Adrenal gland (tissue), 12 donors: ENCODE results near the gene KCNMA1. TPM values are rescaled to one million over a fixed set of nuclear protein-coding genes. Genes with fewer than 3 reads are reported as not detected.

Experiments
- DNase-seq, 7 donors: peaks; one replicate each; pipeline ENCODE4 v3.0.0-alpha.2; 2019 to 2020
- H3K27ac ChIP-seq, 5 donors: fragments of 200-600 bp; sonication (generic) in 4 of 5; 1 replicate in 3 of 5; 2 replicates in 2 of 5; pipeline versions ENCODE4 v1.5.1 to v1.8.0; 2016 to 2020; ENCODE audit warnings: mild to moderate bottlenecking in 1 of 5
- H3K27me3 ChIP-seq: fragments of 200-600 bp; 2 replicates; pipeline ENCODE4 v1.8.0; 2021
- H3K36me3 ChIP-seq, 2 donors: fragments of 200-600 bp; replicated peaks in 1 of 2; 1 replicate in 1 of 2; 2 replicates in 1 of 2; pipeline versions ENCODE4 v1.5.1 to v1.8.0; 2018 to 2022
- H3K4me1 ChIP-seq, 2 donors: fragments of 200-600 bp; replicated peaks in 1 of 2; 1 replicate in 1 of 2; 2 replicates in 1 of 2; pipeline versions ENCODE4 v1.5.1 to v1.8.0; 2018 to 2021
- H3K4me3 ChIP-seq, 4 donors: fragments of 200-600 bp; sonication (generic) in 3 of 4; one replicate each; pipeline ENCODE4 v1.5.1; 2016 to 2018
- H3K9me3 ChIP-seq, 3 donors: fragments of 200-600 bp; sonication (generic) in 1 of 3; replicated peaks in 1 of 3; 1 replicate in 2 of 3; 2 replicates in 1 of 3; pipeline versions ENCODE4 v1.5.1 to v1.8.0; 2016 to 2021
- POLR2A ChIP-seq, 2 donors: fragments of 450-650 bp; IDR thresholded peaks; one replicate each; pipeline ENCODE4 v1.6.1; 2017; ENCODE audit warnings: antibody characterized with exemption in 2 of 2, mild to moderate bottlenecking in 2 of 2, moderate library complexity in 1 of 2
- WGBS, 4 donors: extraction: QIAGEN DNeasy Blood & Tissue Kit in 2 of 4; methylation state at CpG; one replicate each; pipeline versions ENCODE4 v1.1.5 to v1.1.7; 2013 to 2017; 5-methylcytosine and 5-hydroxymethylcytosine counted together
- intact Hi-C, 2 donors: fragments of 100-400 bp; cut with DNase I; formaldehyde crosslinking; loops; one replicate each; pipeline versions ENCODE4 v1.14.1 to v1.15.0; 2022 to 2023
- polyA plus RNA-seq, 3 donors: library from polyadenylated mRNA; stranded (reverse); fragments of 200-250 nt in 2 of 3; fragments of 350-450 nt in 1 of 3; fragmentation: Illumina TruSeq in 1 of 3; extraction: RNeasy Lipid Tissue Mini Kit (QIAGEN cat#74804) in 1 of 3; gene quantifications; one replicate each; pipeline ENCODE4 v1.2.3, GENCODE V29; 2013 to 2014
- total RNA-seq, 9 donors: library from RNA; depleted of rRNA in 4 of 9; stranded (reverse); fragments of >200 nt in 4 of 9; fragments of 120-200 nt in 1 of 9; fragmentation: NEBNext Ultra II Directional in 1 of 9; extraction: Animal tissue kit (Norgen Biotek cat#: 25700) in 1 of 9; gene quantifications; one replicate each; pipeline versions ENCODE4 v1.1.0 to v1.2.4, GENCODE V29; 2013 to 2023
- TF ChIP-seq, protein P1 (sequence below), 6 experiments: fragments of 450-650 bp in 4 of 6; fragments of 200-600 bp in 2 of 6; sonication (generic) in 1 of 6; IDR thresholded peaks; 1 replicate in 5 of 6; 2 replicates in 1 of 6; pipeline versions ENCODE4 v1.5.1 to v1.8.0; 2016 to 2021; ENCODE audit warnings: antibody characterized with exemption in 6 of 6, mild to moderate bottlenecking in 2 of 6, moderate library complexity in 1 of 6
- donor health status: healthy with polysubstance abuse.
- donor health status: Bipolar disorder and iron deficiency.
- donor health status: DM: yes; HTN: yes; CAD: no.
- donor health status: DM: no; HTN: no; CAD: no.
- donor health status: DM: no; HTN: no; CAD: no.
- donor health status: DM: yes; HTN: yes; CAD: no.

The KCNMA1 gene
- total and polyA plus RNA-seq, 12 donors: 6.4 to 37.7 (median 13.4) TPM

DNA sequence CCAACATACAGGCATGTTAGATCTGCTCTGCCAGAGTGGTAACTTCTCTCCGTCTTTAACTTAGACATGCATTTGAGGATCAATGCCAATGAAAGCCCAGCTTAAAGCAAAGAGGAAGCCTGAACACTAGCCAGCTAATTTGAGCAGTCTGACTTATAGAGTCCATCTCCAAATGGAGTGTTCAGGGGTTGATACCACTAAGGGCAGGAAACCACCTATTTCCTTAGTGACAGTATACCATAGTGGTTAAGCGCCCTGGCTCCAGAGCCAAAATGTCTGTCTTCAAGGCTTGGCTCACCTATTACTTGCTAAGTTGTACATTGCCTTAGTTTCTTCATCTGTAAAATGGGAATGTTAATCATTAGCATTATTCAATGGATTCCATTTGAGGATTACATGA lies 678.5 kb downstream of the KCNMA1 start:
- 88 to 95% (median 92%) methylated on average over 2 of the region's 2 CpGs for whole genome bisulfite sequencing, 4 donors
- intact Hi-C loops: no loop called here
- Histone ChIP-seq H3K27me3 (no peaks in the 10 kb centered on the region), H3K36me3 (no peaks in the 10 kb centered on the region), H3K9me3 (no peaks in the 10 kb centered on the region), H3K4me3 (no peak overlapping the region), H3K4me1 (no peaks in the 10 kb centered on the region), H3K27ac (no peak overlapping the region)
- no peak for TF ChIP-seq POLR2A (IDR thresholded peaks at IDR 0.05)
- TF ChIP-seq, protein P1, sequence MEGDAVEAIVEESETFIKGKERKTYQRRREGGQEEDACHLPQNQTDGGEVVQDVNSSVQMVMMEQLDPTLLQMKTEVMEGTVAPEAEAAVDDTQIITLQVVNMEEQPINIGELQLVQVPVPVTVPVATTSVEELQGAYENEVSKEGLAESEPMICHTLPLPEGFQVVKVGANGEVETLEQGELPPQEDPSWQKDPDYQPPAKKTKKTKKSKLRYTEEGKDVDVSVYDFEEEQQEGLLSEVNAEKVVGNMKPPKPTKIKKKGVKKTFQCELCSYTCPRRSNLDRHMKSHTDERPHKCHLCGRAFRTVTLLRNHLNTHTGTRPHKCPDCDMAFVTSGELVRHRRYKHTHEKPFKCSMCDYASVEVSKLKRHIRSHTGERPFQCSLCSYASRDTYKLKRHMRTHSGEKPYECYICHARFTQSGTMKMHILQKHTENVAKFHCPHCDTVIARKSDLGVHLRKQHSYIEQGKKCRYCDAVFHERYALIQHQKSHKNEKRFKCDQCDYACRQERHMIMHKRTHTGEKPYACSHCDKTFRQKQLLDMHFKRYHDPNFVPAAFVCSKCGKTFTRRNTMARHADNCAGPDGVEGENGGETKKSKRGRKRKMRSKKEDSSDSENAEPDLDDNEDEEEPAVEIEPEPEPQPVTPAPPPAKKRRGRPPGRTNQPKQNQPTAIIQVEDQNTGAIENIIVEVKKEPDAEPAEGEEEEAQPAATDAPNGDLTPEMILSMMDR (IDR thresholded peaks at IDR 0.05): no peak
- DNase-seq: no peak

DNA sequence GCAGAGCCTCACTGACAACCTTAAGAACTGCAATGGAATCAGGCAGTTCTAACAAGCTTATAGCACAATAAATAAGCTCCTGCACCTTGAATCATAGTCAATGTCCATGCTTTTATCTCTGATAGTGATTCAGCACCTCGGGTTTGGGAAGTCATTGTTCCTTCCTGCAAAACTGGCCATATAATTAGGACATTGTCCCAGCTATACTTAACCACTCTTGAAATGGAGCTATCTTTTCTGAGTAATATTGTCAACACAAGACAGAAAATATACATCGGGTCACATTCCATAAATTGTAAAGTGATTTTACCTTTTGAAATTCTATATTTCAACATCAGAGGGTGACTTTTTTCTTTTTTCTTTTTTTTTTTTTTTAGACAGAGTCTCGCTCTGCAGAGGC lies 682.8 kb downstream of the KCNMA1 start:
- intact Hi-C loops: no loop called here
- 88 to 90% (median 89%) methylated on average over 3 of the region's 3 CpGs for WGBS, 4 donors
- Histone ChIP-seq H3K36me3 (no peaks in the 10 kb centered on the region), H3K4me3 (no peak overlapping the region), H3K9me3 (no peaks in the 10 kb centered on the region), H3K4me1 (no peaks in the 10 kb centered on the region), H3K27me3 (no peaks in the 10 kb centered on the region), H3K27ac (no peak overlapping the region)
- DNase-seq: no peak
- TF ChIP-seq, protein P1 (IDR thresholded peaks at IDR 0.05): no peak
- no peak for TF ChIP-seq POLR2A (IDR thresholded peaks at IDR 0.05)

DNA sequence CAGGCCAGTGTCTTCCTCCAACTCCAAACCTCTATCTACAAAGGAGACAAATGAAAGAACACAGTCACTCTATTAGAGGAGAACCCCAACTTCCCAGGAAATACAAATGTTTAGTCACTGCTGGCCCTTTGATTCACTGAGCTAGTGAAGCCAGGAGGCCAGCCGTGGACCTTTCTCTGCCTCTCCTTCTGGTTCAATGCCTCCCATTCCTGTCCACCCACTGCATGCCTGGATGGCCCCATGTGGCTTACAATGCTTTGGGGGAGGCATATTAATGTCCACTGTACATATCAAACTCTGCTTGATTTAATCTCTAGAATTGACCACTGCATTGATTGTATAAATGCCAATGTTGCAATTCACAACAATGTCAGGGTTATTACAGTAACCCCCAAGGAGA lies 687.3 kb downstream of the KCNMA1 start:
- Histone ChIP-seq H3K4me3 (no peak overlapping the region), H3K9me3 (no peaks in the 10 kb centered on the region), H3K4me1 (no peaks in the 10 kb centered on the region), H3K27ac (no peak overlapping the region), H3K36me3 (no peaks in the 10 kb centered on the region), H3K27me3 (no peaks in the 10 kb centered on the region)
- no peak for DNase-seq
- WGBS, 4 donors: 29 to 89% (median 69%) methylated on average over 1 of the region's 1 CpG
- intact Hi-C loops: no loop called here
- TF ChIP-seq, protein P1 (IDR thresholded peaks at IDR 0.05): no peak
- no peak for TF ChIP-seq POLR2A (IDR thresholded peaks at IDR 0.05)

DNA sequence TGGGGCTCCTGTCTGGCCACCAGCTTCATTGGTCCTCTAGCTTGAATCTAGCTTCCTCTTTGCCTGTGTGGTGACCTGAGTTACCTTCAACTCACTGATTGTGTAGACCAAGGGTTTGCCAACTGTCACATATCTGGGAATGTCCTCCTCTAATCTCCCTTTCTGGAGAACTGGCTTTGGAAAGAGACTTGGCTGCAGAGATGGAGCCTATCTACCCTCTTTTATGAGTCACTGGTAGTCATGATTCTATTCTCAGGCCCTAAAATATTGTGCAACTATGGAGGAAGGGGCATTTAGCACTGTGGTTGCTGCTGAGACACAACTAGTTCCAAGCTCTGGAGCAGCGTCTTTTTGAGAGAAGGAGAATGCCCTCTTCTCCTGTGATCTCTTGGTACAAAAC lies 691.3 kb downstream of the KCNMA1 start:
- no peak overlapping the region for H3K4me3 ChIP-seq
- no peak overlapping the region for H3K27ac ChIP-seq
- no peaks in the 10 kb centered on the region for H3K9me3 ChIP-seq
- intact Hi-C loops: no loop called here
- no peak for DNase-seq
- H3K4me1 ChIP-seq: no peaks in the 10 kb centered on the region
- no peak for TF ChIP-seq POLR2A (IDR thresholded peaks at IDR 0.05)
- TF ChIP-seq, protein P1 (IDR thresholded peaks at IDR 0.05): no peak
- H3K27me3 ChIP-seq: no peaks in the 10 kb centered on the region
- 89 to 94% (median 92%) methylated on average over 1 of the region's 1 CpG for WGBS, 4 donors
- no peaks in the 10 kb centered on the region for H3K36me3 ChIP-seq
